PC-9 (cell line): ENCODE results near the gene PHACTR1. TPM values are rescaled to one million over a fixed set of nuclear protein-coding genes. Genes with fewer than 3 reads are reported as not detected.

ENCODE experiments used
- BruUV-seq: library from RNA; stranded (reverse); fragments of 400-500 nt; replicated peaks from 2 replicates; lab custom pipeline; 2021; lab: Mats Ljungman, UMichigan
- CTCF ChIA-PET: fragments of 300-600 bp; sonication (Branson Sonifier 250); formaldehyde crosslinking; loops from one replicate; lab custom pipeline; 2022; ENCODE audit warnings: antibody characterized with exemption; lab: Charles Lee
- POLR2A ChIA-PET: fragments of 300-600 bp; sonication (Branson Sonifier 250); formaldehyde crosslinking; loops from one replicate; lab custom pipeline; 2022; ENCODE audit warnings: antibody characterized with exemption; ENCODE audit not compliant: unreplicated experiment; lab: Charles Lee
- DNase-seq, 2 experiments: peaks; one replicate each; pipeline versions ENCODE4 v3.0.0 to v3.0.0-alpha.2; 2015 to 2022; ENCODE audit warnings: mixed read lengths in 1 of 2
- H2AFZ ChIP-seq: fragments of 200-600 bp; sonication (generic); 2 replicates; pipeline ENCODE4 v1.8.1; 2017; ENCODE audit warnings: antibody characterized with exemption
- H3F3A ChIP-seq: fragments of 200-600 bp; sonication (generic); 2 replicates; pipeline ENCODE4 v1.8.1; 2017; ENCODE audit warnings: antibody characterized with exemption, mild to moderate bottlenecking, low read depth; ENCODE audit not compliant: insufficient read depth
- H3K27ac ChIP-seq: fragments of 200-600 bp; sonication (generic); 2 replicates; pipeline ENCODE4 v1.6.1; 2016; ENCODE audit warnings: mixed run types
- H3K27me3 ChIP-seq: fragments of 200-600 bp; sonication (generic); 2 replicates; pipeline ENCODE4 v1.6.1; 2016; ENCODE audit warnings: low read depth, mixed run types; ENCODE audit not compliant: insufficient read depth
- H3K36me3 ChIP-seq: fragments of 200-600 bp; sonication (generic); 2 replicates; pipeline ENCODE4 v1.6.1; 2016; ENCODE audit warnings: low read depth, mixed run types
- H3K4me1 ChIP-seq: fragments of 200-600 bp; sonication (generic); replicated peaks from 2 replicates; pipeline ENCODE4 v1.6.1; 2016; ENCODE audit warnings: mixed run types; ENCODE audit not compliant: insufficient read depth
- H3K4me2 ChIP-seq: fragments of 200-600 bp; sonication (generic); 2 replicates; pipeline ENCODE4 v1.6.1; 2017; ENCODE audit warnings: mixed run types
- H3K4me3 ChIP-seq: fragments of 200-600 bp; sonication (generic); 2 replicates; pipeline ENCODE4 v1.6.1; 2016; ENCODE audit warnings: mixed run types
- H3K79me2 ChIP-seq: fragments of 200-600 bp; sonication (generic); 2 replicates; pipeline ENCODE4 v1.6.1; 2017; ENCODE audit warnings: low read depth, mixed run types
- H3K9me2 ChIP-seq: fragments of 200-600 bp; sonication (generic); 2 replicates; pipeline ENCODE4 v1.8.1; 2017; ENCODE audit warnings: mild to moderate bottlenecking; ENCODE audit not compliant: insufficient read depth
- H3K9me3 ChIP-seq: fragments of 200-600 bp; sonication (generic); 2 replicates; pipeline ENCODE4 v1.8.1; 2016; ENCODE audit warnings: low read depth; ENCODE audit not compliant: insufficient read depth
- H4K20me1 ChIP-seq: fragments of 200-600 bp; sonication (generic); 2 replicates; pipeline ENCODE4 v1.8.1; 2017; ENCODE audit not compliant: insufficient read depth
- CTCF ChIP-seq: fragments of 200-600 bp; sonication (generic); conservative IDR thresholded peaks from 2 replicates; pipeline ENCODE4 v1.6.1; 2017; ENCODE audit warnings: mixed run types, antibody characterized with exemption, mild to moderate bottlenecking, moderate library complexity
- EZH2 ChIP-seq: fragments of 200-600 bp; sonication (generic); IDR thresholded peaks from 2 replicates; pipeline ENCODE4 v1.8.0; 2017; ENCODE audit warnings: antibody characterized with exemption, low read depth
- intact Hi-C: fragments of 100-400 bp; cut with micrococcal nuclease; formaldehyde crosslinking; loops from one replicate; pipeline ENCODE4 v1.10.0; 2022; ENCODE audit not compliant: unreplicated experiment
- total RNA-seq: library from RNA; stranded (reverse); gene quantifications from 2 replicates; pipeline ENCODE4 v1.2.3, GENCODE V29; 2021

The PHACTR1 gene
- total RNA-seq, 1 experiment from 2014 or later, result not detected

DNA sequence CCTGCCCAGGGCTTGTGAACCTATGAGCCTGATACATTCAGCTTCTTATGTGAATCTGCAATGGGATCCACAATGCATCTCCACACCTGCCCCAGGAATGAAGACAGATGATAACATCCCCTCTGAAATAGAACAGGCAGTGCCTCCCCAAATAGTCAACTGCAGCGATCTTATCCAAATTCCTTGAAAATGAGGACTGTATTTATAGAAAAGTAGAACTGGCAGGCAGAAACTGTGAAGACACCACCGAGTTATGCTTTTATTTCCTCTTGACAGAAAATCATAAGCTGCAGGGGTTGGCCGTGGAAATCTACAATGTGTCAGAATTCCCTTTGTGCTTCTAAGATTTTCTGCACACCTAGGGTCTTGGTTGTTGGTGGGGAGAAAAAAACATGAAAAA lies 341.5 kb downstream of the PHACTR1 start:
- intact Hi-C loops, result no loop called here
- no TSS peak for BruUV-seq

DNA sequence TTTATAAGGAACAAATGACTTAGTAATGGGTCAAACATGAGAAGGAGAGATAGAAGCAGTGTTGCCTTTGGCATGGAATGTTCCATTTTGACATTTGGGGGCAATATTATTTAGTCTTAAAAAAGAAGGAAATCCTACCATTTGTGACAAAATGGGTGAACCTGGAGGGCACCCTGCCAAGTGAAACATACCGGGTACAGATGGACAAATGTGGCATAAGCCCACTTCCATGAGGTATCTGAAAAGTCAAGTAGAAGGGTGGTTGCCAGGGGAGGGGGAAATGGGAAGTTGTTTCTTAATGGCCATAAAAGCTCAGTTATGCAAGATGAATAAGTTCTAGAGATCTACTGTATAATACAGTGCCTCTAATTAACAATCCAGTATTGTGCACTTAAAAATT lies 342.5 kb downstream of the PHACTR1 start:
- H4K20me1 ChIP-seq, result no peaks in the 10 kb centered on the region
- H3K27me3 ChIP-seq, result no peaks in the 10 kb centered on the region; the same call in 1 of the 2 replicates
- H2AFZ ChIP-seq, result no peak overlapping the region
- H3K79me2 ChIP-seq, result no peaks in the 10 kb centered on the region
- H3K4me1 ChIP-seq, result no peaks in the 10 kb centered on the region
- no peak overlapping the region for H3K4me2 ChIP-seq
- intact Hi-C loops, result no loop called here
- H3F3A ChIP-seq, result no peaks in the 10 kb centered on the region
- DNase-seq, result no peak
- no TSS peak for BruUV-seq
- TF ChIP-seq EZH2, result no peak
- no peak for TF ChIP-seq CTCF
- POLR2A ChIA-PET, result no interaction called here
- H3K4me3 ChIP-seq, result no peak overlapping the region
- H3K27ac ChIP-seq, result no peak overlapping the region
- H3K36me3 ChIP-seq, result no peaks in the 10 kb centered on the region
- CTCF ChIA-PET, result no interaction called here
- no peaks in the 10 kb centered on the region for H3K9me2 ChIP-seq
- no peaks in the 10 kb centered on the region for H3K9me3 ChIP-seq

More for the DNA sequence above, 341.5 kb downstream of the PHACTR1 start:
- DNase-seq, result no peak
- H2AFZ ChIP-seq, result no peak overlapping the region
- CTCF ChIA-PET, result no interaction called here
- H3K4me2 ChIP-seq, result no peak overlapping the region
- H4K20me1 ChIP-seq, result no peaks in the 10 kb centered on the region
- H3K9me2 ChIP-seq, result no peaks in the 10 kb centered on the region
- no peaks in the 10 kb centered on the region; the same call in 1 of the 2 replicates for H3K27me3 ChIP-seq
- H3K4me1 ChIP-seq, result no peaks in the 10 kb centered on the region
- POLR2A ChIA-PET, result no interaction called here
- no peaks in the 10 kb centered on the region for H3F3A ChIP-seq
- H3K79me2 ChIP-seq, result no peaks in the 10 kb centered on the region
- H3K4me3 ChIP-seq, result no peak overlapping the region
- TF ChIP-seq EZH2 (no peak), CTCF (no peak)
- no peaks in the 10 kb centered on the region for H3K9me3 ChIP-seq
- no peaks in the 10 kb centered on the region for H3K36me3 ChIP-seq
- no peak overlapping the region for H3K27ac ChIP-seq

- Histone ChIP-seq H3K27me3 (no peaks in the 10 kb centered on the region; the same call in 1 of the 2 replicates), H3K4me2 (no peak overlapping the region), H3K36me3 (no peaks in the 10 kb centered on the region), H3K9me2 (no peaks in the 10 kb centered on the region), H3F3A (no peaks in the 10 kb centered on the region), H2AFZ (no peak overlapping the region), H4K20me1 (no peaks in the 10 kb centered on the region), H3K4me3 (no peak overlapping the region), H3K9me3 (no peaks in the 10 kb centered on the region), H3K79me2 (no peaks in the 10 kb centered on the region), H3K27ac (no peak overlapping the region), H3K4me1 (no peaks in the 10 kb centered on the region)
- ChIA-PET POLR2A (no interaction called here), CTCF (no interaction called here)
- intact Hi-C loops, result no loop called here
- DNase-seq, result no peak
- TF ChIP-seq EZH2 (no peak), CTCF (no peak)
- no TSS peak for BruUV-seq
These were observed 346.8 kb downstream of the PHACTR1 start for GRCh38 chr6:13063300-13063918.
